Measurements from ENCODE around the gene CWC25. TPM values are rescaled to one million over a fixed set of nuclear protein-coding genes. Genes with fewer than 3 reads are reported as not detected.

The CWC25 gene
- total and polyA plus RNA-seq, 9 of the 15 experiments (the other 6 are each of a cell fraction or from before 2014, with no cell fraction given): 16.5 to 27.4 (median 23.0) TPM

DNA sequence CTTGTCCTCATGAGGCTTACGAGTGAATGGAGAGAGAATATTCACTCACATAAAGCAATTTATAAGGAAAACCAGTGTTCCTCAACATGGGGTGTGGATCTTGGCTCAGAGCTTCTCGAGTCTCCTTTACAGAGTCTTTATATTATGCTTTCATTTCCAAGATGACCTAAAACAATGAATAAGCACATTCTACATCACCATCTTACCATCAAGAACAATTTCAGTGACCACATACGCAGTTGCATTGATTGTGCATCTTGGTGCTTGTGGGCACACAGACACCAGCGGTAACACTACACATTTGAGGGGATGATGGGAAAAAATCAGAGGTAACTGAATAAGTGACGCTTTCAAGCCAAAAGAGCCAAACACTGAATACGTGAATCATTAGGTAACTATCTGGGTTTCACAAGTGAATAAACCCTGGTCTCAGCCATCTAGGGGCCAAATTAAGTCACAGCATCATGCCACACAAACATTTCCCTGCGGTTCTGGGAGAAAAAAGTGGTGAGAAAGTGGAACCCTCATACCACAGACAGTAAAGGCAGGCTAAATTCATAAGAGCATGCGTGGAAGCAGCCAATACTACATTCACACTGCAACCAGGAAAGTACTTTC is 9.4 kb downstream of the CWC25 start:
- BruUV-seq (replicated peaks): TSS peak; percentile 21
- Histone ChIP-seq H3K9ac (ENCODE audit: insufficient read depth in 1 of 2, low read depth in 2 of 2, low read length in 2 of 2) (no peak overlapping the region), H3K9me1 (ENCODE audit: control insufficient read depth, insufficient read depth, low read length) (no peaks in the 10 kb centered on the region), H3K27ac (ENCODE audit: extremely low read depth, low read depth, low read length) (no peak overlapping the region), H3K27me3 (ENCODE audit: control insufficient read depth in 2 of 2, insufficient read depth in 2 of 2, low read length in 2 of 2) (no peaks in the 10 kb centered on the region), H3K4me3 (no peak overlapping the region), H3K79me2 (ENCODE audit: control insufficient read depth, insufficient read depth, low read length) (peaks cover 8% of the 10 kb centered on the region; the same call in 1 of the 3 replicates), H2AFZ (ENCODE audit: low read depth, low read length) (no peak overlapping the region), H3K36me3 (ENCODE audit: control insufficient read depth, insufficient read depth, low read length) (peaks cover 68% of the 10 kb centered on the region), H3K4me2 (ENCODE audit: insufficient read depth, low read length) (no peak overlapping the region), H4K20me1 (replicated peaks; ENCODE audit: control insufficient read depth, insufficient read depth, low read length) (no peaks in the 10 kb centered on the region), H3K9me3 (replicated peaks; ENCODE audit: control insufficient read depth, insufficient read depth, low read depth, low read length) (no peaks in the 10 kb centered on the region), H3K4me1 (replicated peaks in 1 of 2; ENCODE audit: control insufficient read depth in 2 of 2, insufficient read depth in 2 of 2, low read length in 2 of 2) (no peaks in the 10 kb centered on the region)
- FAIRE-seq: no peak
- intact Hi-C loops (cut with micrococcal nuclease) (no loop called here), in situ Hi-C loops (cut with MboI) (no loop called here)
- WGBS (ENCODE audit: insufficient coverage, low coverage, missing lambda C conversion rate): 93% methylated on average over 8 of the region's 8 CpGs
- no peak for ATAC-seq
- peak in 2 of 4 experiments; percentile 39 to 43 for DNase-seq (ENCODE audit: extremely low read depth in 1 of 4, low spot score in 3 of 4)
- no peak for TF ChIP-seq RCOR1 (IDR thresholded peaks at IDR 0.05; ENCODE audit: borderline replicate concordance in 1 of 2, low read depth in 2 of 2, low read length in 2 of 2)
- no peak for TF ChIP-seq CAMTA2 (CRISPR knock-in tag; conservative IDR thresholded peaks at IDR 0.05)
- no peak for TF ChIP-seq CTBP1 (IDR thresholded peaks at IDR 0.05; ENCODE audit: borderline replicate concordance)
- no peak for TF ChIP-seq RUNX1 (IDR thresholded peaks at IDR 0.05; ENCODE audit: low read depth)
- TF ChIP-seq, protein P1, sequence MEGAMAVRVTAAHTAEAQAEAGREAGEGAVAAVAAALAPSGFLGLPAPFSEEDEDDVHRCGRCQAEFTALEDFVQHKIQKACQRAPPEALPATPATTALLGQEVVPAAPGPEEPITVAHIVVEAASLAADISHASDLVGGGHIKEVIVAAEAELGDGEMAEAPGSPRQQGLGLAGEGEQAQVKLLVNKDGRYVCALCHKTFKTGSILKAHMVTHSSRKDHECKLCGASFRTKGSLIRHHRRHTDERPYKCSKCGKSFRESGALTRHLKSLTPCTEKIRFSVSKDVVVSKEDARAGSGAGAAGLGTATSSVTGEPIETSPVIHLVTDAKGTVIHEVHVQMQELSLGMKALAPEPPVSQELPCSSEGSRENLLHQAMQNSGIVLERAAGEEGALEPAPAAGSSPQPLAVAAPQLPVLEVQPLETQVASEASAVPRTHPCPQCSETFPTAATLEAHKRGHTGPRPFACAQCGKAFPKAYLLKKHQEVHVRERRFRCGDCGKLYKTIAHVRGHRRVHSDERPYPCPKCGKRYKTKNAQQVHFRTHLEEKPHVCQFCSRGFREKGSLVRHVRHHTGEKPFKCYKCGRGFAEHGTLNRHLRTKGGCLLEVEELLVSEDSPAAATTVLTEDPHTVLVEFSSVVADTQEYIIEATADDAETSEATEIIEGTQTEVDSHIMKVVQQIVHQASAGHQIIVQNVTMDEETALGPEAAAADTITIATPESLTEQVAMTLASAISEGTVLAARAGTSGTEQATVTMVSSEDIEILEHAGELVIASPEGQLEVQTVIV (CRISPR knock-in tag; IDR thresholded peaks at IDR 0.05; ENCODE audit: borderline replicate concordance): no peak
- TF ChIP-seq ZNF12 (CRISPR knock-in tag; IDR thresholded peaks at IDR 0.05): no peak
- no peak for TF ChIP-seq NEUROD1 (IDR thresholded peaks at IDR 0.05; ENCODE audit: borderline replicate concordance, low read depth, low read length, partially characterized antibody)
- TF ChIP-seq MTA3 (IDR thresholded peaks at IDR 0.05; ENCODE audit: borderline replicate concordance): no peak
- no peak for TF ChIP-seq KLF1 (tag; IDR thresholded peaks at IDR 0.05)
- no peak for TF ChIP-seq ILF3 (IDR thresholded peaks at IDR 0.05; ENCODE audit: borderline replicate concordance)
- no peak for TF ChIP-seq ZZZ3 (IDR thresholded peaks at IDR 0.05)
- no peak for TF ChIP-seq SMARCC2 (IDR thresholded peaks at IDR 0.05; ENCODE audit: low read depth)
- TF ChIP-seq ZNF449 (CRISPR knock-in tag; IDR thresholded peaks at IDR 0.05): no peak
- TF ChIP-seq ZNF644 (tag; IDR thresholded peaks at IDR 0.05; ENCODE audit: low read depth): no peak
- CTCF ChIA-PET (ENCODE audit: low intra/inter-chr PET ratio): no interaction called here
- POLR2A ChIA-PET: no interaction called here

Data from K562 (cell line).